Measurements from ENCODE around the gene KCNMB3. TPM values are rescaled to one million over a fixed set of nuclear protein-coding genes. Genes with fewer than 3 reads are reported as not detected.
A peak's percentile ranks its signal among the peaks of the same experiment; 100 is the strongest.

KCNMB3 gene
- total and polyA plus RNA-seq, 2 of the 8 experiments (the other 6 are each of a cell fraction or from before 2014, with no cell fraction given) = 1.7 to 2.0 TPM

- no peaks in the 10 kb centered on the region for H4K20me1 ChIP-seq (replicated peaks in 1 of 2; ENCODE audit: control insufficient read depth in 1 of 2, insufficient read depth in 2 of 2, low read length in 2 of 2)
- no peak overlapping the region for H3K4ac ChIP-seq (replicated peaks; ENCODE audit: insufficient read length, low read depth, low read length)
- no peaks in the 10 kb centered on the region for H3K4me1 ChIP-seq (replicated peaks in 1 of 4; ENCODE audit: control insufficient read depth in 3 of 4, insufficient read depth in 4 of 4, low read length in 3 of 4)
- H3K23me2 ChIP-seq (ENCODE audit: low read depth, low read length) = no peaks in the 10 kb centered on the region
- peaks cover 0 to 3% of the 10 kb centered on the region in 2 experiments; a peak in 1 of 4 replicates for H3K9me3 ChIP-seq (ENCODE audit: insufficient read depth in 2 of 2, low read depth in 1 of 2, low read length in 1 of 2)
- H2BK20ac ChIP-seq (ENCODE audit: low read length) = no peak overlapping the region
- no peaks in the 10 kb centered on the region for H3K79me2 ChIP-seq (ENCODE audit: control insufficient read depth in 1 of 2, insufficient read depth in 2 of 2, low read length in 2 of 2)
- H2AFZ ChIP-seq (ENCODE audit: low read length) = 0 out of 2 replicates have a peak overlapping the region, but pooled peaks have one; percentile 67
- H3K56ac ChIP-seq (replicated peaks; ENCODE audit: insufficient read length, low read depth, low read length) = no peak overlapping the region
- H4K8ac ChIP-seq (ENCODE audit: extremely low read depth, insufficient read depth, low read length) = no peak overlapping the region
- H3K27me3 ChIP-seq (replicated peaks in 1 of 4; ENCODE audit: control insufficient read depth in 3 of 4, extremely low read depth in 1 of 4, insufficient read depth in 3 of 4, low read length in 3 of 4) = no peaks in the 10 kb centered on the region
- no peak overlapping the region for H3K23ac ChIP-seq (ENCODE audit: insufficient read length)
- no peak overlapping the region for H3K27ac ChIP-seq (ENCODE audit: low read depth, low read length)
- no peak overlapping the region for H4K5ac ChIP-seq (ENCODE audit: insufficient read length, low read depth, low read length)
- POLR2A ChIA-PET (ENCODE audit: partially characterized antibody) = no interaction called here
- peak; percentile 86 for TF ChIP-seq MAFK (IDR thresholded peaks at IDR 0.05; ENCODE audit: low read depth, low read length)
- peak; percentile 64; the same call in 1 of the 2 replicates for TF ChIP-seq BACH1 (IDR thresholded peaks at IDR 0.05; ENCODE audit: low read length)
- TF ChIP-seq ZNF274 (IDR thresholded peaks at IDR 0.05; ENCODE audit: borderline replicate concordance, extremely low read depth, low read length) = no peak
- H3K14ac ChIP-seq (ENCODE audit: insufficient read length) = no peak overlapping the region
- H3K4me2 ChIP-seq (ENCODE audit: insufficient read depth in 1 of 2, low read depth in 2 of 2, low read length in 2 of 2) = no peak overlapping the region
- DNase-seq (ENCODE audit: low read depth in 1 of 2, low spot score in 2 of 2) = no peak
- H2BK5ac ChIP-seq (ENCODE audit: low read depth, low read length) = no peak overlapping the region
- no peaks in the 10 kb centered on the region for H3K36me3 ChIP-seq (ENCODE audit: control insufficient read depth in 2 of 4, insufficient read depth in 4 of 4, low read length in 3 of 4)
- H3K4me3 ChIP-seq (ENCODE audit: extremely low read depth in 1 of 4, insufficient read depth in 2 of 4, low read depth in 3 of 4, low read length in 4 of 4) = no peak overlapping the region
- no peak for FAIRE-seq
- no peaks in the 10 kb centered on the region for H3K79me1 ChIP-seq (ENCODE audit: low read depth, low read length)
- no peak overlapping the region for H3K18ac ChIP-seq (ENCODE audit: extremely low read depth, low read length)
- no peak overlapping the region for H2AK5ac ChIP-seq (ENCODE audit: low read depth, low read length)
- H2BK120ac ChIP-seq (replicated peaks; ENCODE audit: low read depth, low read length) = no peak overlapping the region
- H3K9ac ChIP-seq (replicated peaks in 1 of 4; ENCODE audit: extremely low read depth in 1 of 4, low read depth in 3 of 4, low read length in 3 of 4) = no peak overlapping the region
- no peak overlapping the region for H4K91ac ChIP-seq (replicated peaks; ENCODE audit: insufficient read length, low read length)
- no peak overlapping the region for H2BK15ac ChIP-seq (ENCODE audit: low read length)
- H2BK12ac ChIP-seq (ENCODE audit: low read depth, low read length) = no peak overlapping the region
- WGBS, 2 experiments (ENCODE audit: extremely low coverage in 1 of 2, insufficient coverage in 1 of 2, insufficient read length in 1 of 2, insufficient replicate concordance in 2 of 2, low coverage in 1 of 2, low lambda C conversion rate in 2 of 2, missing lambda C conversion rate in 1 of 2) = 83% methylated on average over 4 of the region's 4 CpGs; no CpG with 5 or more reads in 1 of the 2 experiments
- CTCF ChIA-PET (ENCODE audit: partially characterized antibody) = interaction anchor here (1.0 kb wide), 2 partner anchors 27 to 90 kb away, joined by 3 to 4 read pairs; no protein-coding TSS in a partner anchor
Measured at GRCh38 chr3:179288845-179289244, 37.9 kb upstream of the KCNMB3 start.
